Neuron (in vitro differentiated cells): ENCODE results near the gene OR6B2.

Experiments used
- H2AFZ ChIP-seq: one replicate; pipeline ENCODE4 v1.6.1; 2013; ENCODE audit warnings: low read depth, mild to moderate bottlenecking, inconsistent platforms, low read length, moderate library complexity
- H3K27me3 ChIP-seq: one replicate; pipeline ENCODE4 v1.6.1; 2013; ENCODE audit warnings: low read length; ENCODE audit not compliant: insufficient read depth
- H3K36me3 ChIP-seq: one replicate; pipeline ENCODE4 v1.6.1; 2013; ENCODE audit warnings: low read length; ENCODE audit not compliant: insufficient read depth
- H3K4me1 ChIP-seq: one replicate; pipeline ENCODE4 v1.6.1; 2013; ENCODE audit warnings: low read length; ENCODE audit not compliant: insufficient read depth
- H3K4me3 ChIP-seq: 2 replicates; pipeline ENCODE4 v1.5.1; 2013; ENCODE audit warnings: mild to moderate bottlenecking, low read length, moderate library complexity
- H3K9me3 ChIP-seq: one replicate; pipeline ENCODE4 v1.6.1; 2013; ENCODE audit warnings: low read length

Gene OR6B2

DNA sequence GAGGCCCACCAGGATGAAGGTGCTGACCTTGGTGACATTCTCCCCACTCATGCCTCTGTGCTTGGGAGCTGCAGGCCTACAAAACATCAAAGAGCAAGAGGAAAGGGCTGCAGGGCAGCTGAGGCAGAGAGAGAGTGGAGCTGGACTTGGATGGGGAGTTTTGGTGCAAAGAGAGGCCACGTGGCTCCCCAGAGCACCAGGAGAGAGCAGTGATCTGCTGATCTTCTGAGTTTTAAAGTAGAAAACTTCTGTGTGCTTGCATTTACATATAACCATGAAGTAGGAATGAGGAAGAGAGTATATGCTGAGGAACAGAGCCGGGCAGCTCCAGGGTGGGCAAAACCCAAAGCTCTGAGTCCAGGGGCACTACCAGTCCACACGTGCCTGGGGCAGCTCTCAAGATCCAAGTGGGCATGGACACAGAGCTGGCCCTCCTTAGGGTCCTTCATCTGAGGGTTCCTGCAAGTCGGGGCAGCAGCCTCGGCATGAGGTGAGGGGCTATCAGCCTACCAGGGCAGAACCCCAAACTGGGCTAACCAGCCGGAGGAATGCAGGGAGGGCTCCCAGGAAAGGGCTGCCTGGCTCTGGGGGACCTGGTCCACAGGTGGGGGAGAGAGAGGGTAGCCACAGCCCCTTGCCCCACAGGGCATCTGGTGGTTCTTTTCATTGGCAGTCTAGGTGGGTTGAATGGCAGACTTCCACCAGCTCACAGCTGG lies at the start of gene OR6B2:
OR6B2 (minus strand) TSS at position 51 of the 716 bp plus-strand sequence; CDS start at position 51, 0 bp downstream.
- no peak within 1 kb of the TSS for H2AFZ ChIP-seq
- H3K36me3 ChIP-seq: no peaks in the 10 kb centered on the region
- H3K9me3 ChIP-seq: no peaks in the 10 kb centered on the region
- no peak within 1 kb of the TSS for H3K4me3 ChIP-seq
- H3K4me1 ChIP-seq: no peaks in the 10 kb centered on the region
- H3K27me3 ChIP-seq: peaks cover 18% of the 10 kb centered on the region

DNA sequence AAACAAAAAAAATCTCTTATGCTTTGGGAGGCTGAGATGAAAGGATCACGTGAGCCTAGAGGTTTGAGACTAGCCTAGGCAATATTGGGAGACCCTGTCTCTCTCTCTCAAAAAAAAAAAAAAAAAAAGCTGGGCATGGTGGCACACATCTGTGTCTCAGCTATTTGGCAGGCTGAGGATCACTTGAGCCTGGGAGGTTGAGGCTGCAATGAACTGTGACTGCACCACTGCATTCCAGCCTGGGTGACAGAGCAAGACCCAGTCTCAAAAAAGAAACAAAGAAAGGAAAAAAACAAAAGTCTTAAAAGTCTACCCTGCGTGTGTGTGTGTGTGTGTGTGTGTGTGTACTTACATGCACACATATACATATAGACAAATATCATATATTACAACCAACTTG lies 48.4 kb upstream of the OR6B2 start:
- Histone ChIP-seq H3K36me3 (no peaks in the 10 kb centered on the region), H3K4me1 (no peaks in the 10 kb centered on the region)

DNA sequence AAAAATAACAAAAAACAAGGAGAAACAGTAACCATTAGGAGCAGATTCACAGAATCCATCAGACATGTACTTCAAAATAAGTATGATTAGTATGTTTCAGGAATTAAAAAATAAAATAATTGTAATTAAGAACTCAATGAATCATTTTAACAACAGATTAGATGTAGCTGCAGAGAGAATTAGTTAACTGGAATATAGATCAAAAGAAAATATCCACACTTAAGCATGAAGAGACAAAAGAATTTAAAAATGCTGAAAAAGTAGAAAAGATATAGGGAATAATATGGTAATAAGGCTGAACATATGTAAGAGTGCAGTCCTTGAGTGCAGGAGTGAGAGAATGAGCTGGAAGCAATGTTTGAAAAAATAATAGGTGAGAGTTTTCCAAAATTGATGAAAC lies 47.2 kb upstream of the OR6B2 start:
- no peaks in the 10 kb centered on the region for H3K27me3 ChIP-seq
- H3K4me1 ChIP-seq: no peaks in the 10 kb centered on the region
- no peaks in the 10 kb centered on the region for H3K9me3 ChIP-seq
- no peaks in the 10 kb centered on the region for H3K36me3 ChIP-seq
- no peak overlapping the region for H3K4me3 ChIP-seq
- H2AFZ ChIP-seq: no peak overlapping the region

More for the DNA sequence above, 48.4 kb upstream of the OR6B2 start:
- H3K9me3 ChIP-seq: no peaks in the 10 kb centered on the region
- H2AFZ ChIP-seq: no peak overlapping the region
- H3K4me3 ChIP-seq: no peak overlapping the region
- H3K27me3 ChIP-seq: no peaks in the 10 kb centered on the region

DNA sequence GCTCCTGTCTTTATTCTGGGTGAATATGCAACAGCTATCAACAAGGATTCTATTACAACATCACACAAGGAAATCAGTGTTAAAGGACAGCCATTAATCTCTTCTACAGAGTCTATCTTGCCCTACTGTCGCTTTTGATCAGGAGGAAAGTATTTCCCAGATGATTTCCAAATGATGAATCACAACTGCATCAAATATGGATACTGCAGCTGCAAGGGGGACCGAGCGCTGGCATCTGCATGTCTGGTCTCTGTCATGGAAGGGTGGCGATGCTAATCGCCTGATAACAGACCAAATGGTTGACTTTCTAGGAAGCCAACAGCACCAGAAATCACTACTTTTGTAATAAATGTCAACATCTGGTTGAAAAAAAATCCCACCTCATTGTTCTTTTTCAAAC lies 44.3 kb upstream of the OR6B2 start:
- no peaks in the 10 kb centered on the region for H3K9me3 ChIP-seq
- H3K4me3 ChIP-seq: no peak overlapping the region
- no peak overlapping the region for H2AFZ ChIP-seq
- no peaks in the 10 kb centered on the region for H3K4me1 ChIP-seq
- H3K36me3 ChIP-seq: no peaks in the 10 kb centered on the region
- no peaks in the 10 kb centered on the region for H3K27me3 ChIP-seq

DNA sequence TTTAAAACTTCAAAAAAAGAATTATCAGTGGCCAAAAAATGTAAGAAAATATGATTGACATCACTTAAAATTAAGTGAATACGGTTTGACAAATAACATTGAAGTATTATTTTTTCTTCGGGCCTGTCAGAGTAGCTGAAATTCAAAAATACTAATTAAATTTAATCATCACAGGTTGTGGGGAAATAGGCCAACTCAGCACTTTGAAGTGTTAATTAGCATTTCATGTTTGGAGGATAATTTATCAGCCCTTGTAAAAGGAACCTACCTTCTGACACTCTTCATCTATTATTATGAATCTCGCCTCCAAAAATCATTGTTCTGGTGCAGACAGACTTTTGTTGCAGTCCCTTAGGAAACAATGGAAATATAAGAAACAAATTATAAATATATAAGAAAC lies 40.7 kb upstream of the OR6B2 start:
- no peaks in the 10 kb centered on the region for H3K36me3 ChIP-seq
- H2AFZ ChIP-seq: no peak overlapping the region
- peaks cover 3% of the 10 kb centered on the region for H3K27me3 ChIP-seq
- no peaks in the 10 kb centered on the region for H3K4me1 ChIP-seq
- H3K9me3 ChIP-seq: no peaks in the 10 kb centered on the region
- H3K4me3 ChIP-seq: no peak overlapping the region

DNA sequence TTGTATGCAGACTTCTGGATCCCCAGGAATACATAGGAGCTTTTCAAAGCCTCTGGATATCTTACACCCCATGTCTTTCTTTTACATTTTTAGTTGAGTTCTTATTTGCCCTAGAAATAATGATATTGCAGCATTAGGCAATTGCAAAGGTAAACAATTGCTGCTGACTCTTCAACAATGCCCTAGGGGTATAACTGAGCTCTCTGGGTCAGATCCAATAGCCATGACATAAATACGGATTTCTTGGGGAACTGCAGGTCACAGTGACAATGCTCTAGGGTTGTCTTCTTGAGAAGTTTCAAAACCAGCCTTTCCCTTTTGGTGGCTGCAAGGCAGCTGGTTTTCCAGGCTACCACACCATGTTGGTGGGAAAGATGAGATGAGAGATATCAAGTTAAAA lies 39.6 kb upstream of the OR6B2 start:
- peaks cover 3% of the 10 kb centered on the region for H3K27me3 ChIP-seq
- H3K36me3 ChIP-seq: no peaks in the 10 kb centered on the region
- no peaks in the 10 kb centered on the region for H3K9me3 ChIP-seq
- H3K4me1 ChIP-seq: no peaks in the 10 kb centered on the region
- no peak overlapping the region for H3K4me3 ChIP-seq
- no peak overlapping the region for H2AFZ ChIP-seq

DNA sequence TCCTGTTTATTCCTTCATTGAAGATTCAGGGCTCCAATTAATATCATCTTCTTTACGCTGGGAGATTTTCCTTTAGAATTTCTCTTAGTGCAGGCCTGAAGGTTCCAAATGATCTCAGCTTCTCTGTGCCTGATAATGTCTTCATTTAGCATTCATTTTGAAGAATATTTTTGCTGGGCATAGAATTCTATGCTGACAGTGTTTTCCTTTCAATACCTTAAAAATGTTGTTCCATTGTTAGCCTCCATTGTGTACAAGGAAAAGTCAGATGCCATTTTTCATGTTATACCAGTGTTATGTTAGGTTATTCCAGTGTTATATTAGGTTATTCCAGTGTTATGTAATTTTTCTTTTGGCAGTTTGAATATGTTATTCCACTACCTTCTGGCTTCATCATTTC lies 38.0 kb upstream of the OR6B2 start:
- no peaks in the 10 kb centered on the region for H3K4me1 ChIP-seq
- no peaks in the 10 kb centered on the region for H3K9me3 ChIP-seq
- H3K36me3 ChIP-seq: no peaks in the 10 kb centered on the region
- H3K27me3 ChIP-seq: peaks cover 3% of the 10 kb centered on the region
- no peak overlapping the region for H3K4me3 ChIP-seq
- no peak overlapping the region for H2AFZ ChIP-seq

DNA sequence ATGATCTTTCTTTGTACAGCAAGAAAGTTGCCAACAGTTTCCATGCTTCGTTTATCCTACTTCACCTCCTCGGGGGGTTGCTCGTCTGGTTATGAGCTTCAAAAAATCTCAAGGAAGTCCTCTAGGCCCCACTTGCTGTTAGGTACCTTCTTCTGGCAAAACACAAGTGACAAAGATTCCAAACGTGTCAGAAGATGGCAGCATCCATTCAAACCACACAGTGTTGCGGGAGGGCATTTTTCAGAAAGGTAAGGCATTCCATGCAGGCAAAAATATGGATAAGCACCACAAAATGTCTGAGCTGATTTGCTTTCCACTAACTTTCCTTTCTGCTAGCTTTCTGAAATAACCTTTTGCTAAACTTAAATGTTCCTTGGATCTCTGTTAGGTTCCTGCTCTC lies 36.3 kb upstream of the OR6B2 start:
- H3K4me3 ChIP-seq: no peak overlapping the region
- H3K27me3 ChIP-seq: peaks cover 3% of the 10 kb centered on the region
- H3K4me1 ChIP-seq: no peaks in the 10 kb centered on the region
- H2AFZ ChIP-seq: no peak overlapping the region
- H3K36me3 ChIP-seq: no peaks in the 10 kb centered on the region
- H3K9me3 ChIP-seq: no peaks in the 10 kb centered on the region

DNA sequence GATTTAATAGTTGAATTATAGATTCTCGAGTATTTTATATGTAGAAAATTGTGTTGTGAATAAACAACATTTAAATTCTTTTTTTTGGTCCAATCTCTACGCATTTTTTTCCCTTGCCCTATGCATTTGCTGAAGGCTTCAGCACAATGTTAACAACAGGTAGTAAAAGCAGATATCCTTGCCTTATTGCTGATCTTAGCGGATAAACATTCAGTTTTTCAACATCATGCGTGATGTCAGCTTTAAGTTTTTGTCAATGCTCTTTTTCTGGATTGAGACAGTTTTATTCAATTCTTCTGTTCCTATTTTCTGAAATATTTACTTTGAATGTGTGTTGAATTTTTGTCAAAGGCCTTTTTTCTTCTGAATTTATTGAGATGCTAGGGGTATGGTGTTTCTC lies 34.7 kb upstream of the OR6B2 start:
- Histone ChIP-seq H3K4me3 (no peak overlapping the region), H2AFZ (no peak overlapping the region), H3K9me3 (no peaks in the 10 kb centered on the region), H3K27me3 (peaks cover 3% of the 10 kb centered on the region), H3K4me1 (no peaks in the 10 kb centered on the region), H3K36me3 (no peaks in the 10 kb centered on the region)

DNA sequence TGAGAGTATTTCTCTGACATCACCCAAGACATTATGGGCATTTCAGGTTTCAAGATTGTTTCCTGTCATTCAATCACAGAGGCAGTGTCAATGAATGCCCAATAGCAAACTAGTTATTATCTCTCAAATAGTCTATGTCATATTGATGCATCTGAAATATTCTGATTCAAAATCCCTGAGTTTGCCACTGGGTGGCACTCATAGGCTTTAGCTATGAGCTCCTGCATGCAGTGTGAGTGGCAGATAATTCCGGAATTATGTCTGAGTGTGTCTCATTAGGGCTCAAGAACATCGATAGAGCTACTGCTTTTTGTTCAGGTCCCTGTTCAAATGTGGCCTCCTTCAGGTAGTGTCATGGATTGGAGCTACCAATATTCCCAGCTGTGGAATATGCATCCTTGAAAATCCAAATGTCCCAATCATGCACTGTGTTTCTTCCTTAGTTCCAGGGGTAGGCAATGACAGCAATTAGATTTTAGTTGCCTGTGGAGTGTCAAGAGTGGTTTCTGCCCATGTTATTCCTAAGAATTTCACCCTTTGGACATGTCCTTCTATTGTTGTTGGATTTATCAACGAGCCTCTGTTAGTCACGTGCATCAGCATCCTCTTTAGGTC lies 30.9 kb upstream of the OR6B2 start:
- H3K9me3 ChIP-seq: no peaks in the 10 kb centered on the region
- no peaks in the 10 kb centered on the region for H3K4me1 ChIP-seq
- no peaks in the 10 kb centered on the region for H3K36me3 ChIP-seq
- H3K4me3 ChIP-seq: no peak overlapping the region
- H2AFZ ChIP-seq: no peak overlapping the region
- peaks cover 20% of the 10 kb centered on the region for H3K27me3 ChIP-seq

DNA sequence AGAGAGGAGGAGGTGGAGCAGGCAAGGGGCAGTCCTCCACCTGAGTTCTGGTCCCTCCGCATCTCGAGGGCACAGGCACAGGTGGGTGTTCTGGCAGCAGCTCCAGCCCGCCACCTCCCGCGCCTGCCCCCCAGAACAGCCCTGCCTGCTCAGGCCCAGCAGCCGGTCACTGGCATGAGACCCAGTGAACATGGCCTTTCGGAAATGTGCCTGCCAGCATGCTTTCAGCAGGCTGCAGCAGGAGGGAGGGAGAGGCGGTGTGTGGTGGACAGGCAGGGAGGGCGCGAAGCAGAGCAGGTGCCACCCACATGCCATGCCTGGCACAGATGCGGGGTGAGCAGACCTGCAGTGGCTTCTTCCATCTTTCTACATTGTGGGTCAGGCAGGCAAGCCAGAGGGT lies 26.4 kb upstream of the OR6B2 start:
- no peaks in the 10 kb centered on the region for H3K4me1 ChIP-seq
- H3K4me3 ChIP-seq: no peak overlapping the region
- no peak overlapping the region for H2AFZ ChIP-seq
- no peaks in the 10 kb centered on the region for H3K36me3 ChIP-seq
- H3K9me3 ChIP-seq: no peaks in the 10 kb centered on the region
- H3K27me3 ChIP-seq: peaks cover 46% of the 10 kb centered on the region

DNA sequence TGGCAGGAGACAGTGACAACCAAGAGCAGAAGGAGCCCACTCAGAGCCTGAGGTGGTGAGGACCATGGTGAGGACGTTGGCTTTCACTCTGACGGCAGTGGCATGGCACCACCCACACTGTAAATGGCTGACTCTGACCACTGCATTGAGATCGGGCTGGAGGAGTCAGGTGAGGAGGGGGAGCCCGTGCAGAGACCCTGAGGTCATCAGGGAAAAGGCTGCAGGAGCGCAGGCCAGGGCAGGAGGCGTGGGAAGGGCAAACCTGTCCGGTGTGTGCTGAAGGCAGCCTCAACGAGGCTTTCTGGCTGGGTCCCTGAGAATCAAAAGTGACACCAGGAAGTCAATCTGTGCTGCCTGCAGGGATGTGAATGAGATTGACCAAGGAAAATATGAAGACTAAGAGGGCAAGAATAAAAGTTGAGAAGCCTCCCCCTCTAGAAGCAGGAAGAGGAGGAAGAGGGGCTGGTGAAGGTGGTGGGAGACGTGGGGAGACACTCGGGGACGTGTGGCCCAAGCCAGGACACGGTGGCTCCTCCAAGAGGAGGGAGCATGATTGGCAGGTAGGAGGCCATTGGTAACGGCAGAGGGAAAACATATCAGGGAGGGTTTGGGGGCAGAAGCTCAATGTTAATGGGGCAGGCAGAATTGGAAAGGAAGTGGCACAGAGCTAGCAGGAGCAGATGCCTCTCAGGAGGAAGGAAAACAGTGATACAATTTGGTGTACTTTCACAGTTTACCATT lies 25.1 kb upstream of the OR6B2 start:
- Histone ChIP-seq H3K27me3 (peaks cover 46% of the 10 kb centered on the region), H2AFZ (no peak overlapping the region), H3K36me3 (no peaks in the 10 kb centered on the region), H3K4me3 (no peak overlapping the region), H3K4me1 (no peaks in the 10 kb centered on the region), H3K9me3 (no peaks in the 10 kb centered on the region)
